Activated CD4-positive, alpha-beta T cell treated with anti-CD3 and anti-CD28 coated beads, Interleukin-2, amount 10 ng/mL, durations not matched to agents 7 days and 5 days (primary cell): Measurements from ENCODE around the gene MYD88. TPM values are rescaled to one million over a fixed set of nuclear protein-coding genes. Genes with fewer than 3 reads are reported as not detected.

Source experiments
- CTCF ChIA-PET: fragments of 350-600 bp; sonication (Branson Sonifier 250); formaldehyde crosslinking; loops from one replicate; lab custom pipeline; 2021; ENCODE audit warnings: antibody characterized with exemption; lab: Charles Lee
- POLR2A ChIA-PET: fragments of 350-600 bp; sonication (Branson Sonifier 250); formaldehyde crosslinking; loops from one replicate; lab custom pipeline; 2021; ENCODE audit warnings: antibody characterized with exemption; lab: Charles Lee
- DNase-seq: peaks from one replicate; pipeline ENCODE4 v3.0.0-alpha.2; 2020
- H3K27ac Mint-ChIP-seq: one replicate; pipeline ENCODE4 v1.8.0; 2021; ENCODE audit warnings: mild to moderate bottlenecking, moderate library complexity, mixed read lengths
- H3K27me3 Mint-ChIP-seq: one replicate; pipeline ENCODE4 v1.8.0; 2021; ENCODE audit warnings: mixed read lengths
- H3K36me3 Mint-ChIP-seq: one replicate; pipeline ENCODE4 v1.8.0; 2021; ENCODE audit warnings: low read depth, mixed read lengths
- H3K4me1 Mint-ChIP-seq: one replicate; pipeline ENCODE4 v1.8.0; 2021; ENCODE audit warnings: mixed read lengths
- H3K4me3 Mint-ChIP-seq: one replicate; pipeline ENCODE4 v1.8.0; 2021; ENCODE audit warnings: mild to moderate bottlenecking, moderate library complexity, mixed read lengths
- H3K9me3 Mint-ChIP-seq: one replicate; pipeline ENCODE4 v1.8.0; 2021; ENCODE audit warnings: mixed read lengths
- total RNA-seq, 2 experiments: library from RNA; stranded (reverse); gene quantifications; one replicate each; pipeline ENCODE4 v1.2.3, GENCODE V29; 2021

The MYD88 gene
- total RNA-seq, 2 experiments from 2014 or later = 74.1 to 91.1 TPM

DNA sequence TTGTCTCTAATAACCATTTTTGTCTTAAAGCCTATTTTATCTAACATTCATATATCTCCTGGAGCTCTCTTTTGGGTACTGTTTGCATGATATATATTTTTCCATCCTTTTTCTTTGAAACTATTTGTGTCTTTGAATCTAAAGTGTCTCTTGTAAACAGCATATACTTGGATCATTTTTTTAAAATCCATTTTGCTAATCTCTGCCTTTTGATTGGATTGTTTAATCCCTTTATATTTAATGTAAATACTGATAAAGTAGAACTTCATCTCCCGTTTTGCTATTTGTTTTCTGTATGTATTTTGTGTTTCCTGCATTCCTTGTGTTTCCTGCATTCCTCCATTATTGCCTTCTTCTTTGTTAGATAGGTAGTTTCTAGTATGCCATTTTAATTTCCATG lies 32.9 kb upstream of the MYD88 start:
- DNase-seq = no peak
- peaks cover 11% of the 10 kb centered on the region for H3K27me3 Mint-ChIP-seq
- H3K4me1 Mint-ChIP-seq = no peaks in the 10 kb centered on the region
- H3K4me3 Mint-ChIP-seq = no peak overlapping the region
- CTCF ChIA-PET = no interaction called here
- POLR2A ChIA-PET = no interaction called here
- peaks cover 3% of the 10 kb centered on the region for H3K9me3 Mint-ChIP-seq
- no peak overlapping the region for H3K27ac Mint-ChIP-seq
- H3K36me3 Mint-ChIP-seq = no peaks in the 10 kb centered on the region

DNA sequence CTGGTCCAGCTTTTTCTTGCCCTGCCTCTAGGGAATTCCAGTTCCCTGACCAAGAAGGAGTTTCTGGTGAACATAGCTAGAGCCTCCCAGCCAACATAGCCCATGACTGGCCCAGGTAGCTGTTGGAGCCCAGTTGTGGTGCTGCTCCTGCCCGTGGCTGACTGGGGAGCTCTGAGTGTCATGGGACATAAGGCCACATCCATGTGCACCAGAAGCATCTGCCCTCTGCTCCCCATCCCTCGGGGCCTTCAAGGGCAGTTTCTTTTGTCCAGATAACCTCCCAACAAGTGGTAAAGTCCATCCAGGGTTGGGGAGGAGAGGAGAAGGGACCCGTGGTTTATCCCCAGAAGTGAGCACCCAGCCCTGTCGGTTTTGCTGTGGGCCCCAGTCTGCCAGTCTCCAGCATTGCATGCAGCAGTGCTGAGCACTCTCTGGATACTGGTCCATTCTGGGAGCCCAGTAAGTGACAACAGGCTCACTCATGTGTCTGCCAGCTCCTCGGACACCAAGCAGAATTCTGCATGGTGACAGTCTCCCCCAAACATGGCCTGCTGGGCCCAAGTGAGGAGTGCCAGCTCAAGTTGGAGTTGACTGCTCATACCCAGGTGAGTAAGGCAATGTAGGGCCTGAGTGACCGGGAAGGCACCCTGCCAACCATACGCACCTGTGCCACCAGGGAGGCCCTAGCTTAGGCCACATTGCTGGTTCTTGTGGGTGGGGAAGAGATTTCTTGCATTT lies 30.4 kb upstream of the MYD88 start:
- Mint-ChIP-seq H3K27me3 (peaks cover 9% of the 10 kb centered on the region), H3K27ac (no peak overlapping the region)
- CTCF ChIA-PET = interaction anchor here (0.6 to 1.0 kb wide), 3 partner anchors 11 to 366 kb away, joined by 3 read pairs; no protein-coding TSS in a partner anchor

DNA sequence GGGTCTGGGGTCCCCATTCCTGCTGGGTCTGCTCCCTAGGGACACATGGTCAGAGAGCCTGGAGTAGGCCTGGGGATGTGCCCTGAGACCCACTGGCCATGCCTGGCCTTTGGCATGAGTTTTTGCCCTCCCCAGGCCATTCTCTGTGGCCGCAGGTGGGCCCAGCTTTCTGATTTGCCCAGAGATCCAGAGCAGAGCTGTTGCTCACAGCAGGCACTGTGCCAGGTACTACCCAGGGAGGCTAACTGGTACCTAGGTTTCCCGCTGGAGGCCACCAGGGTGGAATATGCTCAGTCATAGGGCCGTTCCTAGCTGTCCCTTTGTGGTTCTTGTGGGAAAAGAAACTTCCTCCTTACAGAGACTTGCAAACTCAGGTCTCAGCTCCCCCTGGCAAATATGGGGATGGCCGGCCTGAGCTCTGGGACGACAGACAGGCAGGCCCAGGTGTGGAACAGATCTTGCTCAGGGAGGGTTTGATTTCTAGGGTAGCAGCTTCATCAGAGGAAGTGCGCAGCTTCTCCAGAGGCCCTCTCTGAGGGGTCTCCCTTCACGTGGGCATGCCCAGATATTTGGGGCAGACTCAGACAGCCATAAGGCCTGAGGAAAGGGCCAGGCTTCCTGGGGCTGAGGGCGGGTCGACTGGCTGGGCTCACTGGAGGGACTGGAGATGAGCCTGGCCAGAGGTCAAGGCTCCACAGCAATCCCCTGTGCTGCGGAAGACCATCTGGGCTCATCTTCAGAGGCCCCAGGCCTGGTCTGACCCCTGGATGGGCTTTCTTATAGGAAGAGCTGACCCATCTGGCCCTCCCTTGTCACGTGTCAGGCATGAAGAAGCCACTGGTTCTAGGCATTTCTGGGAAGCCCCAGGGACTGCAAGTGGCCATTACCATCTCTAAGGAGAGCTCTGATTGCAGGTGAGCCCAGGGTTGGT lies 29.5 kb upstream of the MYD88 start:
- no peak for DNase-seq

More for the DNA sequence above, 30.4 kb upstream of the MYD88 start:
- no peaks in the 10 kb centered on the region for H3K4me1 Mint-ChIP-seq
- peaks cover 3% of the 10 kb centered on the region for H3K9me3 Mint-ChIP-seq
- no peaks in the 10 kb centered on the region for H3K36me3 Mint-ChIP-seq
- POLR2A ChIA-PET = no interaction called here
- no peak for DNase-seq
- no peak overlapping the region for H3K4me3 Mint-ChIP-seq

GRCh38 chr3:38109580-38110313 lies 28.7 kb upstream of the MYD88 start:
- no peaks in the 10 kb centered on the region for H3K4me1 Mint-ChIP-seq
- DNase-seq = no peak
- POLR2A ChIA-PET = no interaction called here
- CTCF ChIA-PET = interaction anchor here (0.5 to 1.0 kb wide), 4 partner anchors 9 to 43 kb away, joined by 3 to 5 read pairs (median 4); no protein-coding TSS in a partner anchor
- no peak overlapping the region for H3K27ac Mint-ChIP-seq
- peaks cover 3% of the 10 kb centered on the region for H3K9me3 Mint-ChIP-seq
- H3K27me3 Mint-ChIP-seq = peaks cover 4% of the 10 kb centered on the region
- H3K4me3 Mint-ChIP-seq = no peak overlapping the region
- H3K36me3 Mint-ChIP-seq = no peaks in the 10 kb centered on the region

More for the DNA sequence above, 29.5 kb upstream of the MYD88 start:
- Mint-ChIP-seq H3K27ac (no peak overlapping the region), H3K27me3 (peaks cover 8% of the 10 kb centered on the region), H3K36me3 (no peaks in the 10 kb centered on the region), H3K4me1 (no peaks in the 10 kb centered on the region), H3K4me3 (no peak overlapping the region), H3K9me3 (peaks cover 3% of the 10 kb centered on the region)
- POLR2A ChIA-PET = no interaction called here
- CTCF ChIA-PET = interaction anchor here (0.6 to 1.0 kb wide), 5 partner anchors 10 to 134 kb away, joined by 3 to 5 read pairs (median 3); no protein-coding TSS in a partner anchor

GRCh38 chr3:38110314-38111050 lies 28.0 kb upstream of the MYD88 start:
- Mint-ChIP-seq H3K4me1 (no peaks in the 10 kb centered on the region), H3K36me3 (no peaks in the 10 kb centered on the region), H3K9me3 (no peaks in the 10 kb centered on the region), H3K27ac (no peak overlapping the region), H3K4me3 (no peak overlapping the region), H3K27me3 (peaks cover 2% of the 10 kb centered on the region)
- CTCF ChIA-PET = interaction anchor here (0.5 to 1.1 kb wide), 3 partner anchors 8 to 42 kb away, joined by 3 to 5 read pairs (median 4); no protein-coding TSS in a partner anchor
- POLR2A ChIA-PET = no interaction called here
- DNase-seq = no peak

- no peaks in the 10 kb centered on the region for H3K27me3 Mint-ChIP-seq
- POLR2A ChIA-PET = no interaction called here
- no peaks in the 10 kb centered on the region for H3K9me3 Mint-ChIP-seq
- DNase-seq = no peak
- no peaks in the 10 kb centered on the region for H3K4me1 Mint-ChIP-seq
- H3K27ac Mint-ChIP-seq = no peak overlapping the region
- CTCF ChIA-PET = interaction anchor here (1.0 to 1.1 kb wide), 2 partner anchors 17 to 137 kb away, joined by 3 read pairs; no protein-coding TSS in a partner anchor
- H3K4me3 Mint-ChIP-seq = no peak overlapping the region
- H3K36me3 Mint-ChIP-seq = no peaks in the 10 kb centered on the region
Measured at GRCh38 chr3:38111201-38111600, 27.3 kb upstream of the MYD88 start.

DNA sequence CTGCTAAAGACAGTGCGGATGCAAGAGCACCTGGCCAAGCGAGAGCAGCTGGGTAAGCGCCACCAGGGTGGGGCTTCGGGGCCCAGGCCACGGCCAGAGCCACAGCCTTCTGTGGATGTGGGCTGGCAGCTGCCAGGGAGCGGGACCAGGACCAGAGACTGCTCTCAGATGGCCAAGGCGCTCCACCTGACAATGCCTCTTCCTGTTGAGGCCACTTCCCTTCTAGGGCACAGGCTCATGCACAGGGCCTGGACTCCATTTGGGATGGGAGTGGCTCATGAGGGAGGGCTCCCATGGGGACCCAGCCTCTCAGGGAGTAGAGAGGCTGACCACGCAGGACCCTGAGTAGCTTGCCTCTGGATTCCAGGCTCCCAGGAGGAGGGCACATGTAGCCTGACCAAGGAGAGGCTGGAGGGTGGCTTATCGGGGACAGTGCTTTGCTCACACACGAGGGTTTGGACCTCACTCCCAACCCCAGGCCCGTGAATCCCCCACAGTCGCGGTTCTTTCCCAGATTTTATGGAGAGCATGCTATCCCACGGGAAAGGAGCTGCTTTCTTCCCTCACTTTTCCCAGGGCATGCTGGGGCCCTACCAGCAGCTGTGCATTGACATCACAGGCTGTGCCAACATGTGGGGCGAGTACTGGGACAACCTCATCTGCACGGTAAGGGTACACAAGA lies 26.6 kb upstream of the MYD88 start:
- CTCF ChIA-PET = interaction anchor here (1.0 to 1.1 kb wide), 2 partner anchors 17 to 137 kb away, joined by 3 read pairs; no protein-coding TSS in a partner anchor
- H3K27me3 Mint-ChIP-seq = no peaks in the 10 kb centered on the region

DNA sequence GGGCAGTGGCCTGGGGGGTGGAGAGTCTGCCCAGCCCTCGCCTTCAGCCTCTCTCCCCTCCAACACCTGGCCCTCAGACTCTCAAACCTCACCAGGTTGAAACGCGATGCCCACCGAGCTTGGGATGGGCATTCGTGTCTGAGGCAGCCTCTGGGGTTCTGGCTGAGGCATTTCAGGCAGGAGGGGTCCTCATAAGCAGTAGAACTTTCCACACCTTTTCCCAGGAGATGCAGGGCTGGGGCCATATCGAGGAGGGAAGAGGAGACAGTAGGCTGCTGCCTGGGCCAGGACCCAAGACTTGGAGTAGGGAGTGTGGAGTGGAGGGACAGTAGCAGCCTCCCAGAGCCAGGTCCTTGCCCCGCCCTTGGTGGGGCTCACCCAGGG lies 26.1 kb upstream of the MYD88 start:
- CTCF ChIA-PET = interaction anchor here (1.0 kb wide), 1 partner anchor 138 kb away, joined by 3 read pairs; no protein-coding TSS in a partner anchor
- H3K4me3 Mint-ChIP-seq = no peak overlapping the region

More for the DNA sequence above, 26.6 kb upstream of the MYD88 start:
- no peaks in the 10 kb centered on the region for H3K36me3 Mint-ChIP-seq
- POLR2A ChIA-PET = no interaction called here
- no peak overlapping the region for H3K27ac Mint-ChIP-seq
- no peaks in the 10 kb centered on the region for H3K9me3 Mint-ChIP-seq
- H3K4me1 Mint-ChIP-seq = no peaks in the 10 kb centered on the region
- H3K4me3 Mint-ChIP-seq = no peak overlapping the region
- DNase-seq = no peak

GRCh38 chr3:38114052-38114874 lies 24.2 kb upstream of the MYD88 start:
- CTCF ChIA-PET = interaction anchor here (0.8 kb wide), 1 partner anchor 231 kb away, joined by 4 read pairs; no protein-coding TSS in a partner anchor
- Mint-ChIP-seq H3K27me3 (no peaks in the 10 kb centered on the region), H3K27ac (no peak overlapping the region), H3K36me3 (peaks cover 3% of the 10 kb centered on the region), H3K4me3 (no peak overlapping the region), H3K9me3 (no peaks in the 10 kb centered on the region), H3K4me1 (peaks cover 8% of the 10 kb centered on the region)
- DNase-seq = no peak
- POLR2A ChIA-PET = interaction anchor here (0.6 kb wide), 1 partner anchor 105 kb away, joined by 3 read pairs; no protein-coding TSS in a partner anchor

More for the DNA sequence above, 26.1 kb upstream of the MYD88 start:
- DNase-seq = no peak
- H3K9me3 Mint-ChIP-seq = no peaks in the 10 kb centered on the region
- no peaks in the 10 kb centered on the region for H3K4me1 Mint-ChIP-seq
- POLR2A ChIA-PET = no interaction called here
- no peaks in the 10 kb centered on the region for H3K36me3 Mint-ChIP-seq
- no peaks in the 10 kb centered on the region for H3K27me3 Mint-ChIP-seq
- no peak overlapping the region for H3K27ac Mint-ChIP-seq

DNA sequence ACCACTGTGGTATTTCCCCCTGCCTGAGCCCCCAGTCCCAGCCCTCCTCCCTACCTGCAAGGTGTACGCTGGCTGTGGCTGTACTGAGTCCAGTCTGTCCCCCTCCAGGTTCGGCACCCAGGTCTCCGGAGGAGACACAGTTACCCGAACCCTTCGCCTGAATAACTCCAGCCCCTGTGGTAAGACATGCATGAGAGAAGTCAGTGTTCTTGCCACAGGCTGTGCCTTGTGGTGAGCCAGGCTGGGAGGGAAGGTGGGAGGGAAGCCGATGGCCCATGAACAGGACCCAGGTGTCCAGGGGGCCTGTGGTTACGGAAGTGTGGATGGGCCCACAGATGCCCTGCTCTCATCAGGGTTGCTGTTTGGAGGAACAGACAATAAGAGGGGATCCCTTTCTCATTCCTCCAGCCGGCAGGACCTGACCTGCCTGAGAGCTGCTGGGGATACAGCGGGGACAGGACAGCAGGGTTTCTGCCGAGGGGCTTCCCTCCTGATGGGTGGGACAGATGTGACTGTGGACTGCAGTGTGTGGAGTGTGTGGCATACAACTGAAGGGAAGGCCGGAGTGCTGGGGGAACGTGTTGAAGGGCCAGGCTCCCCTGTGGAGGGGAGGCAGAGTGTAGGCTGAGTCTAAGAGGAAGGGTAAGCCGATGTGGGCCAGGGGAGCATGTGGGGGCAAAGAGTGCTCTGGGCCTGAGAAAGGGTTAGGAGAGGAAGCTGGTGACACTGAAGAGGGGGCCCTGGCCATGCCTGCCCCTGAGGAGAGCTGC lies 23.4 kb upstream of the MYD88 start:
- no peak for DNase-seq
- no peaks in the 10 kb centered on the region for H3K27me3 Mint-ChIP-seq
- peaks cover 6% of the 10 kb centered on the region for H3K36me3 Mint-ChIP-seq
- H3K27ac Mint-ChIP-seq = no peak overlapping the region
- POLR2A ChIA-PET = interaction anchor here (0.6 kb wide), 1 partner anchor 106 kb away, joined by 3 read pairs; no protein-coding TSS in a partner anchor
- H3K4me3 Mint-ChIP-seq = no peak overlapping the region
- CTCF ChIA-PET = no interaction called here
- H3K9me3 Mint-ChIP-seq = no peaks in the 10 kb centered on the region
- H3K4me1 Mint-ChIP-seq = peaks cover 8% of the 10 kb centered on the region
